ENCODE data around the gene OR7A10. TPM values are rescaled to one million over a fixed set of nuclear protein-coding genes. Genes with fewer than 3 reads are reported as not detected.

The OR7A10 gene
- total RNA-seq = not detected

GRCh38 chr19:14848822-14849221, at the start of gene OR7A10:
OR7A10 (minus strand) TSS chr19:14848922; CDS start chr19:14841877, 7,045 bp downstream.
- DNase-seq = no peak

DNA sequence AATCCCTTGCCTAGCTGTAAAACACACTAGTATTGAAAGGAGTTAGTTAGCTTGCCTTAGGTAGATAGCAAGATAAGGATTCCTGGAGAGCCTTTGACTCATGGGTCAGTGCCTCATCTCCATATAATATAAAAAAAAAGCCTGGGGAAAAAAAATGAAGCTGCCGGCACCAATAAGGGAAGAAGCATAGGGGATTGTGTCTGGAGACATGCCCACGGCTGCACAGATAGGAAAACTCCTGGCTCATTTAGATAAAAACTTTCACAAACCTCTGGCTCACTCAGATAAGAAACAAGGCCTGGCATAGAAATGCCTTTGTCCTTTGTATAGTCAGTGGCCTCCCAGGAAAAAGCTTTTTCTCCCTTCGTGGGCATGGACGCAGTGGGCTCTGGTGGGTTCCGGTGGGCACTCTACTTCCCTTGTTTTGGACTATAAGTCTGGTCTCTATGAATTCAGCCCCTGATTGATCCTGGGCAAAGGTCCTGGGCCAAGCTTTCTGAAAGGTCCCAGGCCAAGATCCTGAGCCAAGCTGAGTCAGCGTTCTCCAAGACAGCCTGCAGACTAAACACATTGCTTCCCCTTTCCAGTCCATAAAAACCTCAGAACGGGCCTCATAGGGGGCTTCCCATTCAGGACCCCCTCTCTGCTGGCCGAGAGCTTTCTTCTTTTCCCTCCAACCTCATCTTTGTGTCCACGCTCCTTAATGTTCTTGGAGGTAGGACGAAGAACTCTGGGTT, 42.1 kb upstream of the OR7A10 start:
- no peak for DNase-seq

GRCh38 chr19:14889994-14890642, 41.4 kb upstream of the OR7A10 start:
- no peak for DNase-seq

DNA sequence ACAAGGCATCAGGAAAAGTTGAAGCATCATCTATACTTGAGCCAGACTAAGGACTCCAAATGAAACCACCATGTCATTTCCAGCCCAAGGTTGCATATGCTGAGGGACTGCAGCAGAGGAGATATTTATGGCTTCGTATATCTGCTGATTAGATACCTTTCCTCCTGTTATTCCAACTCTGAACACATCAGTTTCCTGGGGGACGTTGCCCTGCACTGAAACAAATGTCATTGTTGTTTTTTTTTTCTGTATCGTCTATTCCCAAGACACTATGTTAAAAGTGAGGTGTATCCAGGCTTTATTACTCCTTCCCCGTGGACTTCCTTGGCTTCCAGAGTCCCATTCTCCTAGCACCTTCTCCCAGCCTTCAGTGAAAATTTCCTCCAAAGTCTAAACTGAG, 37.3 kb upstream of the OR7A10 start, which contains the start of gene OR7A17:
Gene OR7A17, minus strand, starts transcription at position 101 of the 400 bp plus-strand sequence. CDS start 4,777 bp downstream, outside the sequence.
- DNase-seq = no peak

DNA sequence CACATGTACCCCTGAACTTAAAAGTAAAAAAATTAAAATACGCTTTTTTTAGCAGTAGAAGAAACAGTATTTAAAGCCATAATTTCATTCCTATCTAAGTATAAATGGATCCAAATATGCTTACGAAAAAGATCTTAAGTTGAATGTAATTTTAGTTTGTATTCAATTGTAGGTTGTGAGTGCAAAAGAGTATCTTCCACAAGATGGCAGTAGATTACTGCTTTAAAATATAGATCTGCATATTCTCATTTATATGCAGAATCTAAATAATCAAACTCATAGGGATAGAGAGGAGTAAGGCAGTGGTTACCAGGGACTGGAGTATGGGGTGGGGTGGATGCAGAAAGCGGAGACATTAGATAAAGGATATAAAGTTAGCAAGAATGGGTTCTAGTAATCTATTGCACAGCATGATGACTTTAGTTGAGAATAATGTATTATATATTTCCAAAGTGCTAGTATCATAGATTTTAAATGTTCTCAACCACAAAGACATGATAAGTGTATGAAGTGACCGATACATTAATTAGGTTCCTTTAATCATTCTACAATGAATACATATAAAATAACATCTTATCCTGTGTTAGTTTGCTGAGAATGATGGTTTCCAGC, 23.0 kb upstream of the OR7A10 start:
- DNase-seq = no peak

GRCh38 chr19:14868497-14868896, 19.8 kb upstream of the OR7A10 start:
- no peak for DNase-seq

GRCh38 chr19:14843578-14843977, 5.1 kb downstream of the OR7A10 start:
- no peak for DNase-seq

- DNase-seq = no peak
These were observed 5.6 kb downstream of the OR7A10 start for GRCh38 chr19:14843169-14843568.

- no peak for DNase-seq
These were observed 8.5 kb downstream of the OR7A10 start for GRCh38 chr19:14840206-14840605.

DNA sequence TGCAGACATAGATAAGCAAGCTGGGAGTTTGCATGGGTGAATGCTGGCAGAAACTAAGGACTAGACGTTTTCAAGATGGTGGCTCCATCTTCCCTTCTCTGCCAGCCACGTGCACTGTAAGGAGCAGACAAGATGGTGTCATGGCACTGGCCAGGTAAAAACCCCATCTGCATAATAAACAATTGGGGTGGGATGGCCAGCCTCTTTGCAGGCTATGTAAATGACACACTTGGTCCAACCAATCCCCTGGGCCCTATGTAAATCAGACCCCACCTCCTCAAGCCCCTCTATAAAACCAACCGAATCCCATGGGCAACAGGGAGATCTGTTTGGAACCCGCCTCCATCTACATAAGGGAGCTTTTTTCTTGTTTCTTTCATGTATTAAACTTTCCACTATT, 11.3 kb downstream of the OR7A10 start:
- DNase-seq = no peak

GRCh38 chr19:14835011-14835410, 13.7 kb downstream of the OR7A10 start, which contains the start of the genes OR7A5 and OR7C1:
OR7A5 (minus strand) TSS chr19:14835185; CDS start chr19:14828241, 6,944 bp downstream.
OR7C1 (minus strand) TSS chr19:14835185; CDS start chr19:14800136, 35,049 bp downstream.
- DNase-seq = no peak

DNA sequence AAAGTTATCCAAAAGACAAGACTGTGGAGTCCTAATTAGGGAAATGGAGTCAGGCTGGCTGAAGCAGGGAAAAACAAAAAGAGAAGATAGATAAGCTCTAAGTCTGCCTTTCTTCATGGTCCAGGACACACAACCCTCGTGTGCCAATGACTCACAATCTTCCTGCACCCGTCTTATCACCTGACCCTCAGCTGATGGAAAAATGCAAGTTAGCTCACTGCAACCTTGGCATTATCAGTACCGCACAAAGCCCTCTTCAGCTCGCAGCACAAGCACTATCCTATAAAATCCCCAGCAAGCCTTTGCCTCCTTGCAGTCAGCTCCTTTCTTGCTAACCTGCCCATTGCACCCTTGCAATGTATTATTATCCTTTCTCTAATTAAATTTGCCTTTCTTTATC, 18.0 kb downstream of the OR7A10 start:
- DNase-seq = no peak

GRCh38 chr19:14826006-14826405, 22.7 kb downstream of the OR7A10 start:
- DNase-seq = no peak

DNA sequence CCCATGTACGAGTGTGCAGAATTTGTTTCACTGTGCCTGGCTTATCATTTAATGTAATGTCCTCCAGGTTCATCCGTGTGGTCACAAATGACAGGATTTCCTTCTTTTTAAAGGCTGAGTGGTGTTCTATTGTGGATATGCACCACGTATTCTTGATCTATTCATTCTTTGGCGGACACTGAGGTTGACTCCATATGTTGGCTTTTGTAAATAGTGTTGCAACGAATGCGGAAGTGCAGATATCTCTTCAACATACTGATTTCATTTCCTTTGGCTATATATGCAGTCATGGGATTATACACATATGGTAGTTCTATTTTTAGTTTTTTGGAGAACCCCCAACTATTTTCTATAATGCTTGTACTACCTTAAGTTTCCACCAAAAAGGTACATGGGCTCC, 26.8 kb downstream of the OR7A10 start:
- no peak for DNase-seq

DNA sequence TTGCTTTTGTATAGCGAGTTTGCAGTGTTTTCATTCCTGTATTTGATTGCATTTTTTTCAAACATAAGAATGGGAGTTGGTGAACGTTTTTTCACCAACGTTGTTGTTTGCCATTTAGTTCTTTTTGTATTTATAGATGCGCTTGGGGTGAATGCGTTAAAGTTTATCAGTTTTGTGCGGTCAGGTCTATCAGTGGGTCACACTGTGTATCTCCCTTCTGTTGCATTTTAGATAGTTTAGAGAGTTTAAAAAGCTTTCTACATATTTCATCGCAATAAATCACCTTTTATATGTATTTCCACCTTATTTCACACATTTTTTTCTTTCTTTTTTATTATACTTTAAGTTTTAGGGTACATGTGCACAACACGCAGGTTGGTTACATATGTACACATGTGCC, 30.1 kb downstream of the OR7A10 start:
- DNase-seq = no peak

GRCh38 chr19:14817052-14817451, 31.7 kb downstream of the OR7A10 start:
- DNase-seq = no peak

GRCh38 chr19:14814982-14815652, 33.6 kb downstream of the OR7A10 start:
- DNase-seq = no peak

DNA sequence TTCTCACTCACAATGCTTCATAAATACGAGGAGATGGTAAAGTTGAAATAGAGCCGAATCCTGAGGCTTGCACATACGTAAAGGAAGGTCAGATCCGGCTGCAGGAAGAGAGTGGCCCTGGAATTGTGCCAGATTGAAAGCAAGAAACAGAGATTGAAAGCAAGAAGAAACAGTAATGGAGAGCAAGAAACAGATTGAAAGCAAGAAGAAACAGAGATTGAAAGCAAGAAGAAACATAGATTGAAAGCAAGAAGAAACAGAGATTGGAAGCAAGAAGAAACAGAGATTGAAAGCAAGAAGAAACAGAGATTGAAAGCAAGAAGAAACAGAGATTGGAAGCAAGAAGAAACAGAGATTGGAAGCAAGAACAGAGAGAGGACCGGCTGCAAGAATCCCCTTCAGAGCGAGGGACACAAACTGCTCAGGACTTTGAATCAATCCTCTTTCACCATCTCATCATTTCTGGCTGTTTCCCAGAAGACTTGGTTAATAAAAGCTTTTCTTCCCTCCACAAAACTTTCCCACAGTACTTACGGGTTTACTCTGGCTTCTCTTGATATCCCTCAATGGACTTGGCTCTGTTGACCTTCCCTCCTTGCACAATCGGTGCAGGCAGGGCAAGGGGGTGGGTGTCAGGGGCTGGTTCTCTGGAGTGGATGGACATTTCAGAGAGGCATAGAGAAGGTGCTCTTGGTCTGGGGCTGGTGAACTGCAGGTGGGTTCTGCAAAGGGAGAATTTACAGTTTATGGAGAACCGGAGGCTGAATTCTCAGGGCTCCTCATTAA, 39.3 kb downstream of the OR7A10 start:
- no peak for DNase-seq

DNA sequence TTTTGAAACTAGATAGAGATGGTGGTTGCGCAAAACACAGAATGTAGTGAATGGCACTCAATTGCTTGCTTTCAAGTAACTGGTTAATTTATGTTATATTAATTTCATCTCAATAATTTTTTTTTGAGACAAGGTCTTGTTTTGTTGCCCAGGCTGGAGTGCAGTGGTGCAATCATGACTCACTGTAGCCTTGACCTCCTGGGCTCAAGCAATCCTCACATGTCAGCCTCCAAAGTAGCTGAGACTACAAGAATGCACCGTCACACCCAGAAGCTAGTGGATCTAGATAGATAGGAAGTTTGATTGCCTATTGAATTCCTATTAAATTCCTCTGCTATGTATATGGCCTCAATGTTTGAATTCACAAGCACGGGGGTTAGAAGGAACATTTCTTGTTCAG, 44.0 kb downstream of the OR7A10 start:
- DNase-seq = no peak

- no peak for DNase-seq
These were observed 50.0 kb downstream of the OR7A10 start for GRCh38 chr19:14798760-14799159.

GRCh38 chr19:14796021-14796420, 52.7 kb downstream of the OR7A10 start:
- no peak for DNase-seq

All from occipital lobe (tissue), 2 donors.